K562 (cell line): ENCODE measurements around the gene GNAI2. TPM values are rescaled to one million over a fixed set of nuclear protein-coding genes. Genes with fewer than 3 reads are reported as not detected.

Experiments used
- CCNT2 ChIP-seq: IDR thresholded peaks from 2 replicates; pipeline ENCODE4 v1.6.1; 2011; ENCODE audit warnings: borderline replicate concordance, low read depth, mild to moderate bottlenecking, moderate library complexity, mixed read lengths, low read length; ENCODE audit not compliant: insufficient read length; ENCODE audit errors: extremely low read depth
- ELF4 ChIP-seq: fragments of 450-650 bp; formaldehyde crosslinking; IDR thresholded peaks from 2 replicates; pipeline ENCODE4 v1.4.0; 2022; ENCODE audit warnings: missing genetic modification characterization
- GABPB1 ChIP-seq: sonication (generic); formaldehyde crosslinking; IDR thresholded peaks from 2 replicates; pipeline ENCODE4 v1.8.0; 2022; ENCODE audit warnings: mild to moderate bottlenecking, missing genetic modification reagents
- GATAD2B ChIP-seq: fragments of 450-650 bp; IDR thresholded peaks from 2 replicates; pipeline ENCODE4 v1.6.1; 2017; ENCODE audit warnings: mild to moderate bottlenecking, borderline replicate concordance
- HDAC2 ChIP-seq: fragments of 450-650 bp; IDR thresholded peaks from 2 replicates; pipeline ENCODE4 v1.6.1; 2016; ENCODE audit warnings: mild to moderate bottlenecking
- KAT8 ChIP-seq: fragments of 450-650 bp; IDR thresholded peaks from 2 replicates; pipeline ENCODE4 v1.6.1; 2016; ENCODE audit warnings: low read depth, mild to moderate bottlenecking
- KDM4B ChIP-seq, 2 experiments: fragments of 450-650 bp in 1 of 2; sonication (generic) in 1 of 2; IDR thresholded peaks; 2 replicates each; pipeline ENCODE4 v1.6.1; 2016 to 2017; ENCODE audit warnings: borderline replicate concordance in 2 of 2, antibody characterized with exemption in 1 of 2, low read depth in 1 of 2, mild to moderate bottlenecking in 1 of 2
- KLF13 ChIP-seq: fragments of 450-650 bp; IDR thresholded peaks from 2 replicates; pipeline ENCODE4 v1.6.1; 2016; ENCODE audit warnings: missing genetic modification characterization, low read depth, mild to moderate bottlenecking, missing compliant biosample characterization, moderate library complexity, borderline replicate concordance
- KLF16 ChIP-seq: IDR thresholded peaks from 2 replicates; pipeline ENCODE4 v1.6.1; 2016; ENCODE audit warnings: antibody characterized with exemption
- L3MBTL2 ChIP-seq: fragments of 450-650 bp; IDR thresholded peaks from 2 replicates; pipeline ENCODE4 v1.6.1; 2016; ENCODE audit warnings: mild to moderate bottlenecking, moderate library complexity
- MIER1 ChIP-seq: fragments of 450-650 bp; IDR thresholded peaks from 2 replicates; pipeline ENCODE4 v1.6.1; 2016; ENCODE audit warnings: antibody characterized with exemption, mild to moderate bottlenecking, low read depth
- PHF8 ChIP-seq: fragments of 200-600 bp; sonication (generic); IDR thresholded peaks from 2 replicates; pipeline ENCODE4 v1.6.1; 2012; ENCODE audit warnings: mixed run types, mild to moderate bottlenecking, inconsistent platforms, low read length, moderate library complexity, borderline replicate concordance
- PML ChIP-seq: IDR thresholded peaks from 2 replicates; pipeline ENCODE4 v1.6.1; 2012; ENCODE audit warnings: low read length, inconsistent platforms
- POLR2H ChIP-seq: IDR thresholded peaks from 2 replicates; pipeline ENCODE4 v1.6.1; 2016; ENCODE audit warnings: missing genetic modification characterization, low read depth, mild to moderate bottlenecking, control low read depth, missing compliant biosample characterization, moderate library complexity
- SP2 ChIP-seq: IDR thresholded peaks from 2 replicates; pipeline ENCODE4 v1.6.1; 2011; ENCODE audit warnings: mild to moderate bottlenecking, low read depth, low read length, moderate library complexity; ENCODE audit not compliant: poor library complexity, severe bottlenecking; ENCODE audit errors: extremely low read depth
- TCF7L2 ChIP-seq: fragments of 150-350 bp; IDR thresholded peaks from 2 replicates; pipeline ENCODE4 v1.6.1; 2016; ENCODE audit warnings: low read depth, mild to moderate bottlenecking, low read length, moderate library complexity
- TOE1 ChIP-seq, 2 experiments: fragments of 450-650 bp in 1 of 2; sonication (generic) in 1 of 2; formaldehyde crosslinking in 1 of 2; IDR thresholded peaks; 2 replicates each; pipeline versions ENCODE4 v1.7.1 to v1.8.0; 2016 to 2022; ENCODE audit warnings: borderline replicate concordance in 2 of 2, mild to moderate bottlenecking in 2 of 2, antibody characterized with exemption in 1 of 2, inconsistent platforms in 1 of 2, low read depth in 1 of 2, missing genetic modification reagents in 1 of 2, moderate library complexity in 1 of 2
- YY1 ChIP-seq, 3 experiments: IDR thresholded peaks; 2 replicates each; pipeline ENCODE4 v1.6.1; 2011; ENCODE audit warnings: low read length in 2 of 3, mild to moderate bottlenecking in 2 of 3, moderate library complexity in 2 of 3, borderline replicate concordance in 1 of 3, control low read depth in 1 of 3, low read depth in 1 of 3; ENCODE audit not compliant: insufficient read depth in 3 of 3, insufficient replicate concordance in 2 of 3, control insufficient read depth in 1 of 3, insufficient read length in 1 of 3; ENCODE audit errors: extremely low read depth in 1 of 3
- ZBTB1 ChIP-seq: sonication (generic); formaldehyde crosslinking; IDR thresholded peaks from 2 replicates; pipeline ENCODE4 v1.8.1; 2023; ENCODE audit warnings: missing genetic modification reagents, low read depth, mild to moderate bottlenecking, borderline replicate concordance
- ZHX1 ChIP-seq: fragments of 150-350 bp; conservative IDR thresholded peaks from 2 replicates; pipeline ENCODE4 v1.6.1; 2014; ENCODE audit warnings: low read length
- ZNF511 ChIP-seq: sonication (generic); formaldehyde crosslinking; IDR thresholded peaks from 2 replicates; pipeline ENCODE4 v1.8.0; 2022; ENCODE audit warnings: mild to moderate bottlenecking, missing genetic modification reagents
- polyA plus RNA-seq, 8 experiments: library from polyadenylated mRNA; depleted of rRNA in 4 of 8; stranded (reverse) in 5 of 8; unstranded in 3 of 8; fragments of >200 nt; fragmentation: Nextera tagmentation in 2 of 8; fragmentation: Illumina TruSeq in 1 of 8; extraction: Ambion mirVana in 2 of 8; extraction: Trizol in 1 of 8; gene quantifications; 2 replicates each; pipeline versions ENCODE4 v1.2.1 to v1.2.3, GENCODE V29; 2011 to 2014; ENCODE audit warnings: inconsistent platforms in 1 of 8, missing spikeins in 1 of 8
- total RNA-seq, 7 experiments: library from RNA; depleted of rRNA in 6 of 7; stranded (reverse); fragments of >200 nt in 6 of 7; fragmentation: Illumina TruSeq in 2 of 7; extraction: Trizol in 2 of 7; gene quantifications; 2 replicates each; pipeline versions ENCODE4 v1.2.1 to v1.2.3, GENCODE V29; 2011 to 2021; ENCODE audit warnings: low replicate concordance in 1 of 7

GNAI2 gene
- total and polyA plus RNA-seq, 9 of the 15 experiments (the other 6 are each of a cell fraction or from before 2014, with no cell fraction given) = 1.1 to 72.2 (median 42.7) TPM

GRCh38 chr3:50227390-50228183 is 8.4 kb upstream of the GNAI2 start (continued):
- TF ChIP-seq YY1 (IDR thresholded peaks at IDR 0.05; ENCODE audit: borderline replicate concordance in 1 of 3, control insufficient read depth in 1 of 3, extremely low read depth in 1 of 3, insufficient read depth in 3 of 3, insufficient read length in 1 of 3, insufficient replicate concordance in 2 of 3, low read depth in 1 of 3, low read length in 2 of 3) = peak in 2 of 3 experiments; percentile 51 to 54
- peak; percentile 55; the same call in 1 of the 2 replicates for TF ChIP-seq PHF8
- no peak for TF ChIP-seq ZHX1
- no peak for TF ChIP-seq MIER1
- peak; percentile 82 for TF ChIP-seq CCNT2
- TF ChIP-seq KLF13 = peak; percentile 54
- peak; percentile 17 for TF ChIP-seq HDAC2
- TF ChIP-seq PML = 0 out of 2 replicates have a peak, but pooled peaks have one; percentile 66
- peak; percentile 96 for TF ChIP-seq GABPB1 (CRISPR knock-in tag)
- no peak for TF ChIP-seq POLR2H (tag)
- no peak for TF ChIP-seq TOE1 (IDR thresholded peaks at IDR 0.05; ENCODE audit: borderline replicate concordance)
- no peak for TF ChIP-seq TOE1 (CRISPR knock-in tag; IDR thresholded peaks at IDR 0.05; ENCODE audit: borderline replicate concordance, low read depth)
- peak; percentile 32; the same call in 1 of the 2 replicates for TF ChIP-seq ZNF511 (CRISPR knock-in tag)
- TF ChIP-seq ELF4 (CRISPR knock-in tag) = peak; percentile 46; the same call in 1 of the 2 replicates
- no peak for TF ChIP-seq KAT8
- TF ChIP-seq SP2 = peak; percentile 93
- TF ChIP-seq ZBTB1 (CRISPR knock-in tag) = 0 out of 2 replicates have a peak, but pooled peaks have one; percentile 33
- no peak for TF ChIP-seq L3MBTL2
- TF ChIP-seq KLF16 = peak; percentile 69; the same call in 1 of the 2 replicates
- TF ChIP-seq KDM4B (IDR thresholded peaks at IDR 0.05; ENCODE audit: borderline replicate concordance in 2 of 2, low read depth in 1 of 2) = peak in 1 of 2 experiments; percentile 80; a peak in 1 of 4 replicates
- no peak for TF ChIP-seq GATAD2B
- no peak for TF ChIP-seq TCF7L2
